ENCODE measurements around the gene FOXC2. TPM values are rescaled to one million over a fixed set of nuclear protein-coding genes. Genes with fewer than 3 reads are reported as not detected.

The FOXC2 gene
- total and polyA plus RNA-seq, 10 of the 15 experiments (the other 5 are each of a cell fraction or from before 2014, with no cell fraction given) = not detected

DNA sequence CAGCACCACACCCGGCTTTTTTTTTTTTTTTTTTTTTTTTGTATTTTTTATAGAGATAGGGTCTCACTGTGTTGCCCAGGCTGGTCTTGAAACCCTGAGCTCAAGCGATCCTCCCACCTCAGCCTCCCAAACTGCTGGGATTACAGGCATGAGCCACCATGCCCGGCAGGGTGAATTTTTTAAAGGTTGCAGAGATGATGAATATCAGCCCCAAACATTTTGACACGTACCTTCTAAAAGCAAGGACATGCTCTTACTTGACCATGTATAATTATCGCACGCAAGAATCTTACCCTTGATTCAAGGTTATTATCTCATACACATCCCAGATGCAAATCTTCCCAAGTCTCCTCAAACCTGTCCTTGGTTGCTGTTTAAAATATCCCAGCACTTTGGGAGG is 4.3 kb upstream of the FOXC2 start:
- Histone ChIP-seq H3K4me3 (no peak overlapping the region), H3K27me3 (replicated peaks in 1 of 2; ENCODE audit: control insufficient read depth in 2 of 2, insufficient read depth in 2 of 2, low read length in 1 of 2) (peaks cover 5 to 6% of the 10 kb centered on the region in 2 experiments), H2AFZ (ENCODE audit: control insufficient read depth, low read depth, low read length) (no peak overlapping the region), H3K79me2 (ENCODE audit: control insufficient read depth, insufficient read depth, low read length) (no peaks in the 10 kb centered on the region), H3K9ac (ENCODE audit: control insufficient read depth, insufficient read depth, low read length) (no peak overlapping the region), H3K4me1 (ENCODE audit: control insufficient read depth, insufficient read depth, low read length) (no peaks in the 10 kb centered on the region), H3K36me3 (ENCODE audit: control insufficient read depth in 2 of 2, insufficient read depth in 2 of 2, low read length in 1 of 2) (no peaks in the 10 kb centered on the region), H4K20me1 (ENCODE audit: control insufficient read depth, insufficient read depth) (no peaks in the 10 kb centered on the region), H3K9me3 (replicated peaks; ENCODE audit: control insufficient read depth, insufficient read depth, low read length) (no peaks in the 10 kb centered on the region), H3K4me2 (ENCODE audit: control insufficient read depth, insufficient read depth) (no peak overlapping the region), H3K27ac (ENCODE audit: control insufficient read depth, insufficient read depth) (no peak overlapping the region)
- in situ Hi-C loops (cut with MboI) (loop anchor here (5.0 to 10.0 kb wide), 3 partner anchors 312 to 715 kb away; no protein-coding TSS in a partner anchor), intact Hi-C loops (cut with micrococcal nuclease; ENCODE audit: unreplicated experiment) (loop anchor here (5.0 to 10.0 kb wide), 3 partner anchors 202 to 735 kb away; no protein-coding TSS in a partner anchor)
- ChIA-PET CTCF (interaction anchor here (1.3 to 4.5 kb wide), 6 partner anchors 9 to 753 kb away, joined by 3 to 89 read pairs (median 16); no protein-coding TSS in a partner anchor), POLR2A (no interaction called here), SMC1A (ENCODE audit: uncharacterized antibody, unreplicated experiment) (interaction anchor here (1.0 to 2.7 kb wide), 2 partner anchors 312 to 717 kb away, joined by 3 to 20 read pairs; no protein-coding TSS in a partner anchor), RAD21 (ENCODE audit: unreplicated experiment) (interaction anchor here (1.1 to 1.4 kb wide), 2 partner anchors 500 to 736 kb away, joined by 3 to 6 read pairs; no protein-coding TSS in a partner anchor)
- no peak for DNase-seq (ENCODE audit: low read depth, low spot score)
- TF ChIP-seq HDAC2 (IDR thresholded peaks at IDR 0.05) (no peak), ZNF274 (IDR thresholded peaks at IDR 0.05; ENCODE audit: insufficient read depth, insufficient read length) (no peak), HCFC1 (IDR thresholded peaks at IDR 0.05; ENCODE audit: low read length) (no peak), ASH2L (IDR thresholded peaks at IDR 0.05; ENCODE audit: borderline replicate concordance, low read depth) (no peak), BHLHE40 (IDR thresholded peaks at IDR 0.05; ENCODE audit: borderline replicate concordance in 1 of 2, low read depth in 2 of 2, low read length in 1 of 2) (no peak), SREBF1 (IDR thresholded peaks at IDR 0.05; ENCODE audit: low read length) (no peak), ATF3 (IDR thresholded peaks at IDR 0.05; ENCODE audit: borderline replicate concordance, extremely low read depth, low read depth, low read length) (no peak), POU2F2 (IDR thresholded peaks at IDR 0.05; ENCODE audit: borderline replicate concordance, low read depth, low read length) (no peak), SIX5 (IDR thresholded peaks at IDR 0.05; ENCODE audit: low read depth, low read length, severe bottlenecking) (no peak), ZZZ3 (IDR thresholded peaks at IDR 0.05; ENCODE audit: control insufficient read depth, insufficient read length, low read depth) (no peak), JUND (IDR thresholded peaks at IDR 0.05; ENCODE audit: low read depth, low read length) (no peak), IKZF2 (IDR thresholded peaks at IDR 0.05) (no peak), ATF7 (IDR thresholded peaks at IDR 0.05; ENCODE audit: low read depth) (no peak), ZBTB33 (IDR thresholded peaks at IDR 0.05) (no peak), IRF4 (IDR thresholded peaks at IDR 0.05; ENCODE audit: low read depth, low read length) (no peak), SREBF2 (IDR thresholded peaks at IDR 0.05; ENCODE audit: low read length) (no peak), CREB1 (IDR thresholded peaks at IDR 0.05; ENCODE audit: low read depth) (no peak), NKRF (conservative IDR thresholded peaks at IDR 0.05) (no peak)
- TF ChIP-seq, protein P1, sequence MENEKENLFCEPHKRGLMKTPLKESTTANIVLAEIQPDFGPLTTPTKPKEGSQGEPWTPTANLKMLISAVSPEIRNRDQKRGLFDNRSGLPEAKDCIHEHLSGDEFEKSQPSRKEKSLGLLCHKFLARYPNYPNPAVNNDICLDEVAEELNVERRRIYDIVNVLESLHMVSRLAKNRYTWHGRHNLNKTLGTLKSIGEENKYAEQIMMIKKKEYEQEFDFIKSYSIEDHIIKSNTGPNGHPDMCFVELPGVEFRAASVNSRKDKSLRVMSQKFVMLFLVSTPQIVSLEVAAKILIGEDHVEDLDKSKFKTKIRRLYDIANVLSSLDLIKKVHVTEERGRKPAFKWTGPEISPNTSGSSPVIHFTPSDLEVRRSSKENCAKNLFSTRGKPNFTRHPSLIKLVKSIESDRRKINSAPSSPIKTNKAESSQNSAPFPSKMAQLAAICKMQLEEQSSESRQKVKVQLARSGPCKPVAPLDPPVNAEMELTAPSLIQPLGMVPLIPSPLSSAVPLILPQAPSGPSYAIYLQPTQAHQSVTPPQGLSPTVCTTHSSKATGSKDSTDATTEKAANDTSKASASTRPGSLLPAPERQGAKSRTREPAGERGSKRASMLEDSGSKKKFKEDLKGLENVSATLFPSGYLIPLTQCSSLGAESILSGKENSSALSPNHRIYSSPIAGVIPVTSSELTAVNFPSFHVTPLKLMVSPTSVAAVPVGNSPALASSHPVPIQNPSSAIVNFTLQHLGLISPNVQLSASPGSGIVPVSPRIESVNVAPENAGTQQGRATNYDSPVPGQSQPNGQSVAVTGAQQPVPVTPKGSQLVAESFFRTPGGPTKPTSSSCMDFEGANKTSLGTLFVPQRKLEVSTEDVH (IDR thresholded peaks at IDR 0.05; ENCODE audit: low read depth, partially characterized antibody) = no peak
- no peak for FAIRE-seq
- 65% methylated on average over 6 of the region's 6 CpGs for WGBS (ENCODE audit: insufficient coverage, insufficient replicate concordance, low lambda C conversion rate, missing lambda C conversion rate)
- ATAC-seq = no peak
- BruUV-seq (replicated peaks) = no TSS peak
